H1 (cell line): ENCODE measurements around the gene GLT8D2. TPM values are rescaled to one million over a fixed set of nuclear protein-coding genes. Genes with fewer than 3 reads are reported as not detected.

ENCODE experiments used
- CTCF ChIA-PET: fragments of 300-600 bp; sonication (Branson Sonifier 250); formaldehyde crosslinking; loops from one replicate; lab custom pipeline; 2021; ENCODE audit not compliant: partially characterized antibody; lab: Charles Lee
- POLR2A ChIA-PET: fragments of 300-600 bp; sonication (Branson Sonifier 250); formaldehyde crosslinking; loops from one replicate; lab custom pipeline; 2021; ENCODE audit warnings: inconsistent platforms; ENCODE audit not compliant: partially characterized antibody; lab: Charles Lee
- DNase-seq, 2 experiments: peaks; one replicate each; pipeline versions ENCODE4 v3.0.0 to v3.0.0-alpha.2; 2010 to 2022; ENCODE audit warnings: low spot score in 2 of 2, low read depth in 1 of 2, mixed read lengths in 1 of 2
- FAIRE-seq: peaks from 2 replicates; lab custom pipeline; 2011; peaks lifted over from hg19 to GRCh38; lab: Jason Lieb, UNC
- H2AFZ ChIP-seq: 2 replicates; pipeline ENCODE4 v1.8.1; 2012; ENCODE audit warnings: low read length, inconsistent platforms
- H2AK5ac ChIP-seq: 2 replicates; pipeline ENCODE4 v1.6.1; 2013; ENCODE audit warnings: low read depth, low read length
- H2BK120ac ChIP-seq: replicated peaks from 2 replicates; pipeline ENCODE3; 2013; ENCODE audit warnings: low read depth, low read length, inconsistent platforms
- H2BK12ac ChIP-seq: 2 replicates; pipeline ENCODE4 v1.6.1; 2013; ENCODE audit warnings: low read depth, low read length
- H2BK15ac ChIP-seq: 2 replicates; pipeline ENCODE4 v1.6.1; 2013; ENCODE audit warnings: low read length
- H2BK20ac ChIP-seq: 2 replicates; pipeline ENCODE4 v1.6.1; 2013; ENCODE audit warnings: low read length
- H2BK5ac ChIP-seq: 2 replicates; pipeline ENCODE4 v1.6.1; 2013; ENCODE audit warnings: low read depth, low read length
- H3K14ac ChIP-seq: 2 replicates; pipeline ENCODE4 v1.6.1; 2013; ENCODE audit warnings: inconsistent platforms; ENCODE audit not compliant: insufficient read length
- H3K18ac ChIP-seq: 2 replicates; pipeline ENCODE4 v1.6.1; 2013; ENCODE audit warnings: low read length; ENCODE audit errors: extremely low read depth
- H3K23ac ChIP-seq: 2 replicates; pipeline ENCODE4 v1.6.1; 2013; ENCODE audit warnings: inconsistent platforms; ENCODE audit not compliant: insufficient read length
- H3K23me2 ChIP-seq: 2 replicates; pipeline ENCODE4 v1.6.1; 2013; ENCODE audit warnings: low read depth, low read length
- H3K27ac ChIP-seq: 2 replicates; pipeline ENCODE4 v1.6.1; 2011; ENCODE audit warnings: low read depth, low read length, inconsistent platforms
- H3K27me3 ChIP-seq, 4 experiments: replicated peaks in 1 of 4; 1 replicate in 1 of 4; 2 replicates in 3 of 4; pipeline versions ENCODE4 v1.6.1 to v1.8.1; 2011 to 2013; ENCODE audit warnings: low read length in 3 of 4, mild to moderate bottlenecking in 3 of 4, inconsistent platforms in 2 of 4, mixed read lengths in 2 of 4, moderate library complexity in 1 of 4; ENCODE audit not compliant: control insufficient read depth in 3 of 4, insufficient read depth in 3 of 4; ENCODE audit errors: extremely low read depth in 1 of 4
- H3K36me3 ChIP-seq, 4 experiments: 2 replicates each; pipeline versions ENCODE4 v1.6.1 to v1.8.1; 2011 to 2013; ENCODE audit warnings: mild to moderate bottlenecking in 4 of 4, low read length in 3 of 4, moderate library complexity in 2 of 4, control low read depth in 1 of 4, inconsistent platforms in 1 of 4; ENCODE audit not compliant: insufficient read depth in 4 of 4, control insufficient read depth in 2 of 4
- H3K4ac ChIP-seq: replicated peaks from 2 replicates; pipeline ENCODE3; 2013; ENCODE audit warnings: low read length, low read depth, mixed read lengths, inconsistent platforms; ENCODE audit not compliant: insufficient read length
- H3K4me1 ChIP-seq, 4 experiments: replicated peaks in 1 of 4; 1 replicate in 1 of 4; 2 replicates in 3 of 4; pipeline versions ENCODE4 v1.6.1 to v1.8.1; 2011 to 2013; ENCODE audit warnings: low read length in 3 of 4, inconsistent platforms in 2 of 4, mixed read lengths in 1 of 4; ENCODE audit not compliant: insufficient read depth in 4 of 4, control insufficient read depth in 3 of 4
- H3K4me2 ChIP-seq, 2 experiments: 2 replicates each; pipeline versions ENCODE4 v1.6.1 to v1.8.1; 2011 to 2013; ENCODE audit warnings: low read depth in 2 of 2, low read length in 2 of 2, control low read depth in 1 of 2, inconsistent platforms in 1 of 2, mild to moderate bottlenecking in 1 of 2; ENCODE audit not compliant: insufficient read depth in 1 of 2
- H3K4me3 ChIP-seq, 4 experiments: fragments of 200-600, 300-600 bp in 1 of 4; sonication (generic), shearing (Covaris generic), sonication (Bioruptor Twin) in 1 of 4; 2 replicates each; pipeline versions ENCODE4 v1.5.1 to v1.8.1; 2011 to 2016; ENCODE audit warnings: low read length in 4 of 4, low read depth in 3 of 4, control low read depth in 2 of 4, inconsistent platforms in 2 of 4, mild to moderate bottlenecking in 2 of 4, mixed read lengths in 1 of 4, moderate library complexity in 1 of 4; ENCODE audit not compliant: insufficient read depth in 2 of 4; ENCODE audit errors: extremely low read depth in 1 of 4
- H3K56ac ChIP-seq: replicated peaks from 2 replicates; pipeline ENCODE3; 2013; ENCODE audit warnings: low read depth, mild to moderate bottlenecking, mixed read lengths, low read length, inconsistent platforms; ENCODE audit not compliant: insufficient read length
- H3K79me1 ChIP-seq: 2 replicates; pipeline ENCODE4 v1.6.1; 2013; ENCODE audit warnings: low read depth, low read length, control low read depth
- H3K79me2 ChIP-seq, 2 experiments: 2 replicates each; pipeline versions ENCODE4 v1.6.1 to v1.8.1; 2012 to 2013; ENCODE audit warnings: low read length in 2 of 2, mild to moderate bottlenecking in 2 of 2, inconsistent platforms in 1 of 2; ENCODE audit not compliant: insufficient read depth in 2 of 2, control insufficient read depth in 1 of 2
- H3K9ac ChIP-seq, 4 experiments: replicated peaks in 1 of 4; 1 replicate in 1 of 4; 2 replicates in 3 of 4; pipeline versions ENCODE4 v1.6.1 to v1.8.1; 2011 to 2013; ENCODE audit warnings: low read depth in 3 of 4, low read length in 3 of 4, control low read depth in 2 of 4, mild to moderate bottlenecking in 2 of 4, moderate library complexity in 2 of 4, inconsistent platforms in 1 of 4; ENCODE audit errors: extremely low read depth in 1 of 4
- H3K9me3 ChIP-seq, 2 experiments: 2 replicates each; pipeline versions ENCODE4 v1.6.1 to v1.8.1; 2012 to 2013; ENCODE audit warnings: mild to moderate bottlenecking in 2 of 2, moderate library complexity in 2 of 2, control low read depth in 1 of 2, inconsistent platforms in 1 of 2, low read depth in 1 of 2, low read length in 1 of 2, mixed read lengths in 1 of 2; ENCODE audit not compliant: insufficient read depth in 2 of 2
- H4K20me1 ChIP-seq, 2 experiments: replicated peaks in 1 of 2; 2 replicates each; pipeline versions ENCODE3 to v1.8.1; 2011 to 2013; ENCODE audit warnings: inconsistent platforms in 2 of 2, low read length in 2 of 2, mild to moderate bottlenecking in 1 of 2; ENCODE audit not compliant: insufficient read depth in 2 of 2, control insufficient read depth in 1 of 2
- H4K5ac ChIP-seq: 2 replicates; pipeline ENCODE4 v1.6.1; 2013; ENCODE audit warnings: low read length, low read depth, mixed read lengths, inconsistent platforms; ENCODE audit not compliant: insufficient read length
- H4K8ac ChIP-seq: 2 replicates; pipeline ENCODE4 v1.8.0; 2013; ENCODE audit warnings: mild to moderate bottlenecking, moderate library complexity, low read length, inconsistent platforms; ENCODE audit not compliant: insufficient read depth; ENCODE audit errors: extremely low read depth
- H4K91ac ChIP-seq: replicated peaks from 2 replicates; pipeline ENCODE3; 2013; ENCODE audit warnings: low read length, mixed read lengths, inconsistent platforms; ENCODE audit not compliant: insufficient read length
- ATF2 ChIP-seq: IDR thresholded peaks from 2 replicates; pipeline ENCODE4 v1.6.1; 2012; ENCODE audit warnings: low read length, inconsistent platforms
- ATF3 ChIP-seq: IDR thresholded peaks from 2 replicates; pipeline ENCODE4 v1.6.1; 2011; ENCODE audit warnings: low read depth, mild to moderate bottlenecking, low read length; ENCODE audit not compliant: insufficient read depth
- CBX5 ChIP-seq: fragments of 300-800, 300-1000 bp; sonication (generic); IDR thresholded peaks from 2 replicates; pipeline ENCODE4 v1.7.1; 2016; ENCODE audit warnings: antibody characterized with exemption, low read length, low read depth
- CHD2 ChIP-seq: IDR thresholded peaks from 2 replicates; pipeline ENCODE4 v1.6.1; 2012; ENCODE audit warnings: low read length, improper control_type of control experiment
- EP300 ChIP-seq, 2 experiments: IDR thresholded peaks; 1 replicate in 1 of 2; 2 replicates in 1 of 2; pipeline ENCODE4 v1.6.1; 2011 to 2012; ENCODE audit warnings: low read depth in 2 of 2, low read length in 2 of 2, mild to moderate bottlenecking in 2 of 2, borderline replicate concordance in 1 of 2, inconsistent platforms in 1 of 2, moderate library complexity in 1 of 2
- FOSL1 ChIP-seq: IDR thresholded peaks from 2 replicates; pipeline ENCODE4 v1.6.1; 2011; ENCODE audit warnings: mild to moderate bottlenecking, low read depth, low read length, moderate library complexity; ENCODE audit not compliant: insufficient read depth
- MAFK ChIP-seq: IDR thresholded peaks from 2 replicates; pipeline ENCODE4 v1.6.1; 2012; ENCODE audit warnings: low read depth, mild to moderate bottlenecking, improper control_type of control experiment, low read length
- NRF1 ChIP-seq: IDR thresholded peaks from 2 replicates; pipeline ENCODE4 v1.6.1; 2011; ENCODE audit warnings: mild to moderate bottlenecking, low read depth, low read length, improper control_type of control experiment
- RFX5 ChIP-seq: IDR thresholded peaks from 2 replicates; pipeline ENCODE4 v1.6.1; 2011; ENCODE audit warnings: low read depth, low read length, improper control_type of control experiment, borderline replicate concordance
- SAP30 ChIP-seq: fragments of 300-600 bp; sonication (generic); IDR thresholded peaks from 2 replicates; pipeline ENCODE4 v1.7.1; 2012; ENCODE audit warnings: low read length, moderate library complexity, mild to moderate bottlenecking, inconsistent platforms; ENCODE audit not compliant: insufficient read depth, insufficient replicate concordance
- SIN3A ChIP-seq, 2 experiments: IDR thresholded peaks in 1 of 2; conservative IDR thresholded peaks in 1 of 2; 2 replicates each; pipeline ENCODE4 v1.6.1; 2011 to 2012; ENCODE audit warnings: low read length in 2 of 2, improper control_type of control experiment in 1 of 2, low read depth in 1 of 2, mild to moderate bottlenecking in 1 of 2
- WGBS, 2 experiments: shearing (Covaris generic) in 1 of 2; methylation state at CpG; one replicate each; pipeline versions ENCODE4 v1.1.6 to v1.1.7; 2013 to 2015; ENCODE audit warnings: low lambda C conversion rate in 2 of 2, mixed read lengths in 2 of 2, inconsistent platforms in 1 of 2, low coverage in 1 of 2, missing lambda C conversion rate in 1 of 2; ENCODE audit not compliant: insufficient replicate concordance in 2 of 2, insufficient coverage in 1 of 2, insufficient read length in 1 of 2; ENCODE audit errors: extremely low coverage in 1 of 2, missing lambda C conversion rate in 1 of 2; 5-methylcytosine and 5-hydroxymethylcytosine counted together
- polyA plus RNA-seq, 7 experiments: library from polyadenylated mRNA; depleted of rRNA in 3 of 7; stranded (reverse) in 5 of 7; unstranded in 2 of 7; fragments of >200 nt in 5 of 7; fragments of 200-250 nt in 2 of 7; gene quantifications; 1 replicate in 5 of 7; 2 replicates in 1 of 7; 4 replicates in 1 of 7; pipeline versions ENCODE4 v1.2.1 to v1.2.3, GENCODE V29; 2011 to 2013; ENCODE audit warnings: missing spikeins in 2 of 7, mixed read lengths in 2 of 7
- total RNA-seq: library from RNA; stranded (reverse); fragmentation: NEBNext Ultra II Directional; extraction: Animal tissue kit (Norgen Biotek cat#: 25700); gene quantifications from 2 replicates; pipeline ENCODE4 v1.2.1, GENCODE V29; 2021

The GLT8D2 gene
- total and polyA plus RNA-seq, 2 of the 8 experiments (the other 6 are each of a cell fraction or from before 2014, with no cell fraction given), result 6.8 to 9.8 TPM

GRCh38 chr12:103944964-103945363 lies 105.0 kb downstream of the GLT8D2 start:
- H4K5ac ChIP-seq, result no peak overlapping the region
- H4K91ac ChIP-seq, result no peak overlapping the region
- FAIRE-seq (no peak), DNase-seq (no peak)
- H3K14ac ChIP-seq, result no peak overlapping the region
- no peaks in the 10 kb centered on the region for H3K9me3 ChIP-seq
- CTCF ChIA-PET, result interaction anchor here (1.0 to 1.2 kb wide), 2 partner anchors 8 to 20 kb away, joined by 3 read pairs; no protein-coding TSS in a partner anchor
- no peaks in the 10 kb centered on the region for H3K23me2 ChIP-seq
- H3K79me1 ChIP-seq, result no peaks in the 10 kb centered on the region
- no peak overlapping the region for H3K23ac ChIP-seq
- POLR2A ChIA-PET, result interaction anchor here (0.5 to 1.7 kb wide), 5 partner anchors 8 to 42 kb away, joined by 3 to 5 read pairs (median 3); partner anchors contain the start of gene TDG
- no peak overlapping the region for H3K18ac ChIP-seq
- H2BK5ac ChIP-seq, result no peak overlapping the region
- no peak overlapping the region for H3K27ac ChIP-seq
- H3K4me2 ChIP-seq, result no peak overlapping the region
- H3K79me2 ChIP-seq, result no peaks in the 10 kb centered on the region
- no peak overlapping the region for H2BK15ac ChIP-seq
- H2AFZ ChIP-seq, result no peak overlapping the region
- H3K56ac ChIP-seq, result no peak overlapping the region
- H3K9ac ChIP-seq, result no peak overlapping the region
- H2BK20ac ChIP-seq, result no peak overlapping the region
- no peak overlapping the region for H2AK5ac ChIP-seq
- H4K20me1 ChIP-seq, result peaks cover 2 to 4% of the 10 kb centered on the region in 2 experiments
- H4K8ac ChIP-seq, result no peak overlapping the region
- no peak overlapping the region for H3K4ac ChIP-seq
- WGBS, 2 experiments, result 89% methylated on average over 3 of the region's 3 CpGs; no CpG with 5 or more reads in 1 of the 2 experiments
- no peaks in the 10 kb centered on the region for H3K27me3 ChIP-seq
- H3K4me1 ChIP-seq, result no peaks in the 10 kb centered on the region
- H2BK120ac ChIP-seq, result no peak overlapping the region
- no peak overlapping the region for H3K4me3 ChIP-seq
- H2BK12ac ChIP-seq, result no peak overlapping the region
- H3K36me3 ChIP-seq, result peaks cover 48 to 99% (median 79%) of the 10 kb centered on the region in 4 experiments
- TF ChIP-seq SAP30 (no peak), SIN3A (conservative IDR thresholded peaks at IDR 0.05 in 1 of 2, IDR thresholded peaks at IDR 0.05 in 1 of 2; ENCODE audit: low read depth in 1 of 2, low read length in 2 of 2) (no peak), RFX5 (no peak), ATF3 (no peak), CBX5 (no peak), FOSL1 (no peak), NRF1 (no peak), CHD2 (no peak), EP300 (IDR thresholded peaks at IDR 0.05; ENCODE audit: borderline replicate concordance in 1 of 2, low read depth in 2 of 2, low read length in 2 of 2) (no peak), ATF2 (no peak), MAFK (no peak)
